Left kidney (tissue), 2 donors: Measurements from ENCODE around the gene FIGNL2. TPM values are rescaled to one million over a fixed set of nuclear protein-coding genes. Genes with fewer than 3 reads are reported as not detected.
"Not testable (repeated sequence)": the region's sequence is repeated elsewhere in the genome, so short reads cannot be mapped to it uniquely, and the experiment has no call there.

ENCODE experiments used
- DNase-seq: peaks from one replicate; pipeline ENCODE4 v3.0.0-alpha.2; 2013
- polyA plus RNA-seq: library from polyadenylated mRNA; unstranded; fragments of 120-200 nt; gene quantifications from one replicate; pipeline ENCODE4 v1.2.1, GENCODE V29; 2013; ENCODE audit not compliant: insufficient read length

FIGNL2 gene
- polyA plus RNA-seq, 1 donor: 3.4 TPM

- DNase-seq: no peak
Measured at GRCh38 chr12:51818566-51819300, 29.8 kb downstream of the FIGNL2 start.

- DNase-seq: no peak
Measured at GRCh38 chr12:51818086-51818485, 30.4 kb downstream of the FIGNL2 start.

DNA sequence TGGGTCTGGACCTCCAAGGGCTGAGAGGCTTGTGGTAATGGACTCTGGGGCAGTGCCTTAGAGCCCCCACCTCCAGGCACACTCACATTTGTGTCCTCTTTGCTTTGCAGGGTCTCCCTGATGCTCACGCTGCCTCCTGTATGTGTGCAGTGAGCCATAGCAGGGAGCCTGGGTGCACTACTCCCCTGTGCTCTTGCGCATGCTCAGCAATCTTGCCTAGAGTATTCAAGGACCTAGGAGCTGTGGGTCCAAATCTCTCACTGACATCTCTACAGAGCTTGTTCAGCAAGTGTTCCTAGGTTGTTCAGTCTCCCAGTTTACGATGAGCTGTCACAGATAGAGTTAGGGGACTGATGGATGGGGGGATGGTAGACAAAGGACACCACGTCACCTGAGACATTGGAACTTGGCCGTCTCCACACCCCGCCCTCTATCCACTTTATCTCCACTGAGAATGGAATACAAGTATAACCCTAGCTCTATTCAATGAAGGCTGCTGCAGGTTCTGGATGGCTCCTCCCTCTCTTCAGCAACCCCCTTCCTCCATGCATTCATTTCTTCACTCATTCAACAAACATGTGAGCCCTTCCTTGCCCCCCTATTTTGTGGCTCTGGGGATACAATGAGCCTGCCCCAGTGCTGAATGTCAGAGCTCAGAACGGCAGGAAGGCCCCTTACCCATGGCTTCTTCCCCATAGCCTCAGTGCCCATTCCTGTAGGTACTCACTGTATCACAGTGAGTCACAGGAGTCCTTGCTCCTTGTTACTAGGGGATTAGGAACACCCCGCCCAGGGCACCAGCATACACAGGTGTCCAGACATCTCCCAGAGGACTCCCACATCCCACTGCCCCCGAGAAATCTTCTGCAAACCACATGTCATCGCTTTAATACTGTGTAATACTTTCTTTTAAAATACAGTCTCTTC is 31.2 kb downstream of the FIGNL2 start:
- DNase-seq: no peak

DNA sequence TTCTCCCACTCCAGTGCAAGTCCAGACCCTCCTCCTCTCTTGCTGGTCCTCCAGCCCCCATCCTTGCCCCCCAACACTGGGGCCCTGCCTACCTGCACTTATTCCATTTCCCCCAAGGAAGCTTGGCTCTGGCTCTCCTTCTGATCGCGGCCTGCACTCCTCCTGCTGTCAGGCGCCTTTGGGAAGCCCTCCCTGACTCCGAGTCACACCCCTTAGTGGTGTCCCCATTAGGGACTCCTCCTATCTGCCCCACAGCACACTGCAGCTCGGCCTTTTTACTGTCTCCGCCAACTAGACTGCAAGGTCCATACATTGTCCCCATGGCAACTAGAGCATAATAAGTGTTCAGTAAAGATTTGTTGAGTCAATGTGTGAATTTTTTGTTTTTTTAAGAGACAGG is 32.9 kb downstream of the FIGNL2 start:
- no peak for DNase-seq

- DNase-seq: peak; percentile 64
Measured at GRCh38 chr12:51814311-51815088, 34.0 kb downstream of the FIGNL2 start.

DNA sequence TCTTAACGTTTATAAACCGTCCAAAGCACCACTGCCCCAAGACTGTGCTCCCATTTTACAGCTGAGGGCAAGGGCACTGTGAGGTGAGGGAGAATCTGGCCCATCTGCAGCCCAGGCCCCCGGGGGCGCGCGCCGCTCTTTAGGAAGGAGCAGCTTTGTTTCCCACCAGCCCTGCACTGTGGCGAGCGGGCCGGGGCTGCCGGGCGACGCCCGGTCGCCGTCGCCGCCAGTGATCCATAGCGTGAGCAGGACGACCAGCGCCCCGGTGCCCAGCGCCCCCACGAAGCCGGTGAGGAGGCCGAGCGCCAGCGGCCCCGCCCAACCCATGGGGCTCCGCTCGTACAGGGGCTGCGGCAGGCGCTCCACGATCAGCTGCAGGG is 34.6 kb downstream of the FIGNL2 start:
- DNase-seq: no peak

DNA sequence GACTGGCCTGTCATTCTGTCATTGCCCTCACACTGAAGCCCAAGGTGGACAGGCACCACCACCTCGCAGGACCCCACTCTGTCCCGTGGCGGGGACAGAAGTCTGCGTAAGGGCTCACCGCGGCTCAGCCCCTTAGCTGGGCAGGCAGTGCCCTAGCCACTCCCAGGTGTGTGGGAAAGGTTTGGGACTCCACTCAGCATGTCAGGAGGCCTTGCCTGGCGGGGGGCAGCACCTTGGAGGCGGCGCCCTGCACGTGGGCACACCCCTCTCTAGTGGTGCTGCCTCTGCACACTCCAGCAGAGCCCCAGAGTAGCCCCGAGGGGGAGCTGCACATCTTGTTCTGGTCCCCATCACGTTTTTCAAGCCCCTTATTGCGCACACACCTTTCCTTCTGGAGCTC is 35.6 kb downstream of the FIGNL2 start:
- no peak for DNase-seq

DNA sequence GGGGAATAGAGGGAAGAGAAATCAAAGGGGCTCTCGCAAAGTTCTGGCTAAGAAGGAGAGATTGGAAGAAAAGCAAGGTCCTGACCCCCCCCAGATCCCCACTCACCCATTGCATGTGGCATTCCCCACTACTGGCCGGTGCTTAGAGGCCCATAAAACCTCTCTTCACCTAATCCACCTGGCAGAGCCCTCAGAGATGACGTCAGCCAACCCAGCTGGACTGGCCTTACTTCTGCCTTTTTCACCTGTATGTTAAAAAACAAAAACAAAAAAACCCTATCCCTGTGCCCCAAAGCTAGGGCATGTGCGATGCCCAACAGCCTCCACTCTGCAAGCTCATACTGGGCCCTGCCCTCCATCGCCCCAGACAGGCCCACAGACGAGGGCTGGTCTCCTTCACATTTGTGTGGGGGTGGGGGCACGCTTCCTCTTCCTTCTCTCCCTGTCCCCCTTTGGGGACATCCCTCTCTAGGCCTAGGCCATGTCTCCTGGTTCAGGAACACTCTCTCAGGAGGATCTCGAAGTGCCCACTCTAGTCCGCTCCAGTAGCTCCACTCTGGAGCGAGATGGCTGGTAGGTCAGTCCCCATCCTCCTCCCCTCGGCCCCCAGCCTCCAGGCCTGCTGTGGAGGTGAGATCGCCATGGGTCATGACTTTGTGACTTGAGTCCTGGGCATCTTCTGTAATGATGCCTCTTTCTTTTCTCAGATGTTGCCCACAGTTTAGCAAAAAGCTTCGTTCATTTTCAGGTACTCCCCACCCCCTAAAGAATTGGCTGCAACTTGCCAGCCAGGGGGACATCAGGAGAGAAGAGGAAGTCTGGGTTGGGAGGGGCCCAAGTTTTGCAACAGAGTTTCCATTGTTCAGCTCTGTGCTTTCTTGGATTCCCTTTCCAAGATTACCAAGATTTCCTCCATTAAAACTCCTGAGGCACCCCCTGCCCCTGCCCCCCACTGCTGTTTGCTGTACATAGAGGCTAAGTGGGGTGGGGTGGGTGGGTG is 37.0 kb downstream of the FIGNL2 start:
- DNase-seq: no peak

DNA sequence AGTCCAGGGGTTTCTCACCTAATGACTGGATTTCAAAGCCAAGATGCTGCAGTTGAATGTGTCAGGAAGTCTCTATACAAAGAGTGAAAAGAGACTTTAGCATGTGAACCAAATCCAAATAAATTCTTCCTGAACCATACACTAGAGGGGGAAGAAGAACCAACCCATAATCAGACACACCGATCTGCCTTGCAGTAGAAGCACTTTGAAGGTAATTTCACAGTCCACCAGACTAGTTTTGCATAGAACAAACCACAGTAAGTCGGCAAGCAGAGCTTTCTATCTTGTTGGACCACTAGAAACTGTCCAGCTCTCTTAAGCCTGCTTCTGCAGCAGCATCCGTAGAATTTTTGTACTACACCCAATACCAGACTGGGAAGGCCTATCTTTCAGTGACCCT is 39.3 kb downstream of the FIGNL2 start:
- DNase-seq: no peak

- no peak for DNase-seq
Measured at GRCh38 chr12:51806896-51807295, 41.6 kb downstream of the FIGNL2 start.

DNA sequence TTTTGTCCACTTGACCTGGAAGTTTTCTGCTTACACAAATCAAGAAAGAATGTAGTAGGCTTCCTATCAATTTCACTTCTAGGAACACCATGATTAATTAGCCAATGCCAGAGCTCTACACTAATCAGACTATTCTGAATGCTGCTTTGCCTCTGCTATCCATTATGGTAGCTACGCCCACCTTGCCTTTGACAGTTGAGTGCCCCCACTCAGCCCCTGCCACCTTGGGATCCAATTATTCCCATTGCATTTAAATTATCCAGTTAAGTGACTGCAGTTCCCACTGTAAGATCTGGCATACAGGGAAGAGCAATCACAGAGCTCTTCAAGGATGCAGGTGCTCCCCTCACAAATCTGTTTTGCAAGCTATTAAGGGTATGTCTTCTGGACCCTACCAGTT is 47.5 kb downstream of the FIGNL2 start:
- no peak for DNase-seq

- no peak for DNase-seq
Measured at GRCh38 chr12:51798501-51798900, 50.0 kb downstream of the FIGNL2 start.

- DNase-seq: not testable (repeated sequence)
Measured at GRCh38 chr12:51798051-51798450, 50.5 kb downstream of the FIGNL2 start.

DNA sequence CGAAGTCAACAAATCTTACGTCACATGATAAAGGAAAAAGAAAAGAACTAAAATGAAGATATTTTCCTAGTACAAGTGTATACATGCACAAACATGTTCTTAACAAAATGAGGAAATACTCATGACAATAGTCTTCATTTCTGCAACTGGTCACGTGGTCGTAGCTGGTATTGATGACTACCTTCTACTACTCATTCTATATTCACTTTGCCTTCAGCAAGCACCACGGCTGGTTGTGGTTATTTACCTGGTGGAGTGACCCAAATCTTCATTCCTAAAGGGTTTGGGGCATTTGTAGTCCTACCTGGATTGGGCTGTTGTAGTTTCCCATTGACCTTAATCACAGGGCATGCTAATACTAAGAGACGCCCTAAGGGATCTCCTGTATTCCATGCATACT is 51.2 kb downstream of the FIGNL2 start:
- DNase-seq: no peak

GRCh38 chr12:51793201-51793600 is 55.3 kb downstream of the FIGNL2 start:
- DNase-seq: no peak

GRCh38 chr12:51792417-51792816 is 56.1 kb downstream of the FIGNL2 start:
- DNase-seq: no peak

DNA sequence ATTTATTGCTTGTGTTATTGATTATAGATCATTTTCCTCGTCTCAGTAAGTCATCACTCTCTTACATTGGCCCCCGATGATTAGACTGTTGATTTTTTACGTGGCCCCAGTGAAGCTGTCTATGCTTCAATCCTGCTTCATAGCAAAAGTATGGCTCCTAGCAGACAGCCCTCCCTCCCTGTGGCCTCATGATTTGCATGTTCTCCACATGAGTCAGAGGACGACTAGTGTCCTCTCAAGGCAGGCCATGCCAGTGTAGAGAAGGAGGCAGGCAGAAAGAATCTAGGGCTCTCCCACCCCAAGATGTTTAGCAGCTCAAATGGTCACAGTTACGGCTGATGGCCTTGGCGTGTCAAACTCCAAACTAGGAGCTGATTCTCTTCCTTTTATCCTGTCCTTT is 59.6 kb downstream of the FIGNL2 start:
- DNase-seq: no peak

GRCh38 chr12:51785906-51786305 is 62.6 kb downstream of the FIGNL2 start:
- DNase-seq: no peak

DNA sequence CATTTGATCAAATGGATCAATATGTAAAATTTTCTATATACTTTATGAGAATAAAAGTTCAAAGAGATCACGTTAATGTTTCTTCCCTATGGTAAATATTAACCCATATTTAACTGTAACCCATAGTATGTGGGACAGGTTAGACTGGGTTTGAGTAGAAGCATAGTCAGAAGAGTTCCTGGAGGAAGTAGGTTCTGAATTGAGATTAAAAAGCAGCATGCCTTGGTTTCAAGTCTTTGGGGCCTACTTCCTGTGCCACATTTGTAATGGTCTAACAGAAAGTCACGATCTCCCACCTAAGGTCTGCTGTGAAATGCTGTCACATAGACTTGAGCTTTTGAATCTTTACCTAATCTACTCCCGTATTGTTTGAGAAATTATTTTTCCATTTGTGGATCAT is 63.8 kb downstream of the FIGNL2 start:
- DNase-seq: no peak

GRCh38 chr12:51779876-51780275 is 68.6 kb downstream of the FIGNL2 start:
- DNase-seq: no peak

DNA sequence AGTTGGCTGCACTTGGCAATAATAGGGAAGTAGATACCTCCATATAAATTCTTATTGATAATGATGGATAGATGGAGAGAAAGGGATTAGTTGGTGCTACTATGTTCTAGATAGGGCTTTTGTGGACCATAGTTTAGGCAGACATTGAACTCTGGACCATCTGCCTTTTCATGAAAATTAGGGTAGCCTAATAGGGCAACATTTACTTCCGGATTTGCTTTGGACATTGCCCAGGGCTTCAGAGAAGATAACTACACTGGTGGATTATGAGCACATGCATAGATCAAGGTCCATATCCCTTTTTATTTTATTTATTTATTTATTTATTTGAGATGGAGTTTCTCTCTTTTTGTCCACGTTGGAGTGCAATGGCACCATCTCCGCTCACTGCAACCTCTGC is 70.5 kb downstream of the FIGNL2 start:
- DNase-seq: no peak
